ENCODE results near the gene ZNF175.

DNA sequence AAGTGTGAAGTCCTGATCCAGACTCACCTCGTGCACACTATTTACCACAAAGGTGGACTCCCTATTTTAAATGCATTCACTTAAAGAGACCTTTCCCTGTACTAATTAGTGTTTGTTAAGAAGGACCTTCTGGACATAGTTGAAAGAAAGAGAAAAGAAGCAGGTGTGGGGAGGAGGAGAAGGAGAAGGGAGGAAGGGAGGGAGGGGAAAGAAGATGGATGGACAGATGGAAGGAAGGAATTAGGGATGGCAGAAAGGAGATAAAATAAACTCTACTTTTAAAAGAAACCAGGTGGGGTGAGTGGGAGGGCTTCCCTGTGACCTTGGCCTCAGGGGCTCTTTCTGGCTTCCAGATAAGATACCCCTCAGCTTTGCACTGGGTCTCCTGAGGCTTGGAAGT, 21.4 kb downstream of the ZNF175 start:
- TF ChIP-seq, protein P1, sequence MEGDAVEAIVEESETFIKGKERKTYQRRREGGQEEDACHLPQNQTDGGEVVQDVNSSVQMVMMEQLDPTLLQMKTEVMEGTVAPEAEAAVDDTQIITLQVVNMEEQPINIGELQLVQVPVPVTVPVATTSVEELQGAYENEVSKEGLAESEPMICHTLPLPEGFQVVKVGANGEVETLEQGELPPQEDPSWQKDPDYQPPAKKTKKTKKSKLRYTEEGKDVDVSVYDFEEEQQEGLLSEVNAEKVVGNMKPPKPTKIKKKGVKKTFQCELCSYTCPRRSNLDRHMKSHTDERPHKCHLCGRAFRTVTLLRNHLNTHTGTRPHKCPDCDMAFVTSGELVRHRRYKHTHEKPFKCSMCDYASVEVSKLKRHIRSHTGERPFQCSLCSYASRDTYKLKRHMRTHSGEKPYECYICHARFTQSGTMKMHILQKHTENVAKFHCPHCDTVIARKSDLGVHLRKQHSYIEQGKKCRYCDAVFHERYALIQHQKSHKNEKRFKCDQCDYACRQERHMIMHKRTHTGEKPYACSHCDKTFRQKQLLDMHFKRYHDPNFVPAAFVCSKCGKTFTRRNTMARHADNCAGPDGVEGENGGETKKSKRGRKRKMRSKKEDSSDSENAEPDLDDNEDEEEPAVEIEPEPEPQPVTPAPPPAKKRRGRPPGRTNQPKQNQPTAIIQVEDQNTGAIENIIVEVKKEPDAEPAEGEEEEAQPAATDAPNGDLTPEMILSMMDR (IDR thresholded peaks at IDR 0.05) = no peak
- TF ChIP-seq EZH2 (IDR thresholded peaks at IDR 0.05) (no peak), EZH2phosphoT487 (IDR thresholded peaks at IDR 0.05) (no peak)
